Measurements from ENCODE around the gene USP54. TPM values are rescaled to one million over a fixed set of nuclear protein-coding genes. Genes with fewer than 3 reads are reported as not detected.

USP54 gene
- total and polyA plus RNA-seq, 2 donors (not counting 3 experiments of a cell fraction or from before 2014, with no cell fraction given) = 9.3 to 14.2 TPM

DNA sequence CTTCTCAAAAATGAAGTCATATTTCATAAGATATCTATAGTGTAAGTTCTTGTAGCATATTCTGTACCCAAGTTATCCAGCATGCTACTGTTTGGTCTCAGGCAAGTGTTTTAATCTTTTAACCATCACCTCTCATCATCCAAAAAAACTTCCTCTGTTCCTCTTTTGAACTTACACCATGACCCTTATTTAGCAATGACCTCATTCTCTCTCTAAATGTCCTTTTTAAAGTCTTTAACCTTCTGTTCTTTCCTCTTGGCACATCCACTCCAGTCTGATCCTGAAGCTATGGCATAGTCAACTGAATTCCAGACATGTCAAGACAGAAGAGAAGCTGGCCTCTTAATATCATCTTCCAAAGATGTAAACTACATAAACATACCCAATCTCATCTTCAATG, 121.6 kb downstream of the USP54 start:
- intact Hi-C loops (cut with micrococcal nuclease) = no loop called here
- CTCF ChIA-PET = interaction anchor here (1.6 kb wide), 1 partner anchor 13 kb away, joined by 5 read pairs; no protein-coding TSS in a partner anchor
- Histone ChIP-seq H3K9me1 (replicated peaks; ENCODE audit: control insufficient read depth, extremely low read depth, insufficient read depth, low read length) (no peaks in the 10 kb centered on the region), H3K4me3 (replicated peaks in 1 of 3; ENCODE audit: insufficient read depth in 1 of 3, low read depth in 1 of 3, low read length in 3 of 3) (no peak overlapping the region), H3K27ac (ENCODE audit: insufficient read depth, low read depth, low read length) (no peak overlapping the region), H3K4me1 (ENCODE audit: control insufficient read depth, extremely low read depth, insufficient read depth, low read length) (no peaks in the 10 kb centered on the region), H3K27me3 (ENCODE audit: control insufficient read depth in 2 of 2, insufficient read depth in 2 of 2, low read length in 2 of 2) (no peaks in the 10 kb centered on the region), H3K36me3 (ENCODE audit: control insufficient read depth in 2 of 2, extremely low read depth in 1 of 2, insufficient read depth in 2 of 2, low read length in 2 of 2) (peaks cover 6 to 17% of the 10 kb centered on the region in 2 experiments), H3K9ac (replicated peaks; ENCODE audit: extremely low read depth, insufficient read depth, low read length) (no peak overlapping the region), H2AFZ (ENCODE audit: low read depth, low read length) (no peak overlapping the region), H3K4me2 (ENCODE audit: insufficient read depth, low read length) (no peak overlapping the region), H3K79me2 (ENCODE audit: control insufficient read depth, insufficient read depth, low read length) (no peaks in the 10 kb centered on the region), H4K20me1 (replicated peaks; ENCODE audit: control insufficient read depth, extremely low read depth, insufficient read depth, low read length) (no peaks in the 10 kb centered on the region), H3K9me3 (replicated peaks; ENCODE audit: control insufficient read depth, insufficient read depth, low read length) (no peaks in the 10 kb centered on the region)
- dilution Hi-C loops (cut with MboI; ENCODE audit: extremely low pct_ligation_motif_present, low sequenced_read_pairs) = no loop called here
- DNase-seq (ENCODE audit: low read depth, low spot score) (no peak), FAIRE-seq (no peak)
- POLR2A ChIA-PET = no interaction called here
- BruUV-seq (replicated peaks) = no TSS peak
- TF ChIP-seq JUN (IDR thresholded peaks at IDR 0.05; ENCODE audit: borderline replicate concordance, insufficient read depth, insufficient read length, low read depth) (no peak), MYC (IDR thresholded peaks at IDR 0.05; ENCODE audit: low read depth, low read length) (no peak), EZH2 (IDR thresholded peaks at IDR 0.05; ENCODE audit: borderline replicate concordance, low read depth, low read length, severe bottlenecking) (no peak)
- TF ChIP-seq, protein P1, sequence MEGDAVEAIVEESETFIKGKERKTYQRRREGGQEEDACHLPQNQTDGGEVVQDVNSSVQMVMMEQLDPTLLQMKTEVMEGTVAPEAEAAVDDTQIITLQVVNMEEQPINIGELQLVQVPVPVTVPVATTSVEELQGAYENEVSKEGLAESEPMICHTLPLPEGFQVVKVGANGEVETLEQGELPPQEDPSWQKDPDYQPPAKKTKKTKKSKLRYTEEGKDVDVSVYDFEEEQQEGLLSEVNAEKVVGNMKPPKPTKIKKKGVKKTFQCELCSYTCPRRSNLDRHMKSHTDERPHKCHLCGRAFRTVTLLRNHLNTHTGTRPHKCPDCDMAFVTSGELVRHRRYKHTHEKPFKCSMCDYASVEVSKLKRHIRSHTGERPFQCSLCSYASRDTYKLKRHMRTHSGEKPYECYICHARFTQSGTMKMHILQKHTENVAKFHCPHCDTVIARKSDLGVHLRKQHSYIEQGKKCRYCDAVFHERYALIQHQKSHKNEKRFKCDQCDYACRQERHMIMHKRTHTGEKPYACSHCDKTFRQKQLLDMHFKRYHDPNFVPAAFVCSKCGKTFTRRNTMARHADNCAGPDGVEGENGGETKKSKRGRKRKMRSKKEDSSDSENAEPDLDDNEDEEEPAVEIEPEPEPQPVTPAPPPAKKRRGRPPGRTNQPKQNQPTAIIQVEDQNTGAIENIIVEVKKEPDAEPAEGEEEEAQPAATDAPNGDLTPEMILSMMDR (IDR thresholded peaks at IDR 0.05; ENCODE audit: extremely low read depth in 1 of 2, insufficient read depth in 1 of 2, low read depth in 1 of 2, low read length in 2 of 2) = no peak

DNA sequence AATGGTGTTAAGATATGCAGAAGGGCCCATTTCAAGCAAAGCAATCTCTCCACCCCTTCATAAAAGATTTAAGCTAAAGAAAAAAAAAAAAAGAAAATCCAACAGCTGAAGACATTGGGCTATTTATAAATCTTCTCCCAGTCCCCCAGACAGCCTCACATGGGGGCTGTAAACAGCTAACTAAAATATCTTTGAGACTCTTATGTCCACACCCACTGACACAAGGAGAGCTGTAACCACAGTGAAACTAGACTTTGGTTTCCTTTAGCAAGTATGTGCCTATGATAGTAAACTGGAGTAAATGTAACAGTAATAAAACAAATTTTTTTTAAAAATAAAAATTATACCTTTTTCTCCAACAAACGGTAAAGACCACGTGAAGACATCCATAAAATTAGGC, 123.9 kb downstream of the USP54 start:
- no peaks in the 10 kb centered on the region for H3K9me1 ChIP-seq (replicated peaks; ENCODE audit: control insufficient read depth, extremely low read depth, insufficient read depth, low read length)
- H3K36me3 ChIP-seq (ENCODE audit: control insufficient read depth in 2 of 2, extremely low read depth in 1 of 2, insufficient read depth in 2 of 2, low read length in 2 of 2) = peaks cover 8 to 12% of the 10 kb centered on the region in 2 experiments
- H3K27ac ChIP-seq (ENCODE audit: insufficient read depth, low read depth, low read length) = no peak overlapping the region
- intact Hi-C loops (cut with micrococcal nuclease) = no loop called here
- H4K20me1 ChIP-seq (replicated peaks; ENCODE audit: control insufficient read depth, extremely low read depth, insufficient read depth, low read length) = no peaks in the 10 kb centered on the region
- dilution Hi-C loops (cut with MboI; ENCODE audit: extremely low pct_ligation_motif_present, low sequenced_read_pairs) = no loop called here
- H3K27me3 ChIP-seq (ENCODE audit: control insufficient read depth in 2 of 2, insufficient read depth in 2 of 2, low read length in 2 of 2) = no peaks in the 10 kb centered on the region
- no peak overlapping the region for H3K4me3 ChIP-seq (replicated peaks in 1 of 3; ENCODE audit: insufficient read depth in 1 of 3, low read depth in 1 of 3, low read length in 3 of 3)
- FAIRE-seq (no peak), DNase-seq (ENCODE audit: low read depth, low spot score) (no peak)
- TF ChIP-seq, protein P1 (IDR thresholded peaks at IDR 0.05; ENCODE audit: extremely low read depth in 1 of 2, insufficient read depth in 1 of 2, low read depth in 1 of 2, low read length in 2 of 2) = no peak
- TF ChIP-seq JUN (IDR thresholded peaks at IDR 0.05; ENCODE audit: borderline replicate concordance, insufficient read depth, insufficient read length, low read depth) (no peak), POLR2A (IDR thresholded peaks at IDR 0.05; ENCODE audit: low read depth, low read length) (no peak), GATA2 (IDR thresholded peaks at IDR 0.05; ENCODE audit: insufficient read depth, insufficient read length, low read depth, low read length) (no peak), POLR2AphosphoS5 (IDR thresholded peaks at IDR 0.05; ENCODE audit: insufficient read depth, low read depth, low read length) (no peak), FOS (IDR thresholded peaks at IDR 0.05; ENCODE audit: borderline replicate concordance, insufficient read depth, low read length) (no peak), EZH2 (IDR thresholded peaks at IDR 0.05; ENCODE audit: borderline replicate concordance, low read depth, low read length, severe bottlenecking) (no peak), MYC (IDR thresholded peaks at IDR 0.05; ENCODE audit: low read depth, low read length) (no peak)
- TF ChIP-seq, protein P2, sequence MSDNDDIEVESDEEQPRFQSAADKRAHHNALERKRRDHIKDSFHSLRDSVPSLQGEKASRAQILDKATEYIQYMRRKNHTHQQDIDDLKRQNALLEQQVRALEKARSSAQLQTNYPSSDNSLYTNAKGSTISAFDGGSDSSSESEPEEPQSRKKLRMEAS (IDR thresholded peaks at IDR 0.05; ENCODE audit: insufficient read depth, insufficient read length) = no peak
- no peak overlapping the region for H2AFZ ChIP-seq (ENCODE audit: low read depth, low read length)
- H3K9me3 ChIP-seq (replicated peaks; ENCODE audit: control insufficient read depth, insufficient read depth, low read length) = no peaks in the 10 kb centered on the region
- ChIA-PET CTCF (interaction anchor here (1.4 kb wide), 1 partner anchor 17 kb away, joined by 3 read pairs; no protein-coding TSS in a partner anchor), POLR2A (interaction anchor here (0.7 kb wide), 1 partner anchor 1565 kb away, joined by 6 read pairs; no protein-coding TSS in a partner anchor)
- no peak overlapping the region for H3K4me2 ChIP-seq (ENCODE audit: insufficient read depth, low read length)
- H3K4me1 ChIP-seq (ENCODE audit: control insufficient read depth, extremely low read depth, insufficient read depth, low read length) = no peaks in the 10 kb centered on the region
- BruUV-seq (replicated peaks) = no TSS peak
- H3K9ac ChIP-seq (replicated peaks; ENCODE audit: extremely low read depth, insufficient read depth, low read length) = no peak overlapping the region
- H3K79me2 ChIP-seq (ENCODE audit: control insufficient read depth, insufficient read depth, low read length) = no peaks in the 10 kb centered on the region

Measured in endothelial cell of umbilical vein (primary cell).